Measurements from ENCODE around the gene MAP7D1.

GRCh38 chr1:36109041-36109679 is 46.8 kb upstream of the MAP7D1 start:
- no peak for TF ChIP-seq CTCF (IDR thresholded peaks at IDR 0.05 in 4 of 5, conservative IDR thresholded peaks at IDR 0.05 in 1 of 5)
- no peak for TF ChIP-seq POLR2A (IDR thresholded peaks at IDR 0.05)
